NCI-H748 treated with DMSO at 0.1 percent for 48 hours (cell line): ENCODE data around the gene PARM1.

ENCODE experiments used
- DNase-seq: peaks from one replicate; lab custom pipeline; 2025; lab: John Stamatoyannopoulos, UW

Gene PARM1

GRCh38 chr4:75087416-75087815 is 154.5 kb downstream of the PARM1 start:
- no peak for DNase-seq

- no peak for DNase-seq
These were observed 154.9 kb downstream of the PARM1 start for GRCh38 chr4:75087865-75088264.

GRCh38 chr4:75089206-75089605 is 156.3 kb downstream of the PARM1 start:
- DNase-seq: no peak

- DNase-seq: no peak
These were observed 166.4 kb downstream of the PARM1 start for GRCh38 chr4:75099321-75099720.
